HG02885 (cell line): ENCODE results near the gene TFCP2.

Source experiments
- ATAC-seq: cut with Tn5 transposase; IDR thresholded peaks from one replicate; pipeline ENCODE4 v1.9.1; 2021; ENCODE audit warnings: mild to moderate bottlenecking; ENCODE audit not compliant: unreplicated experiment, poor library complexity

The TFCP2 gene

GRCh38 chr12:51163795-51164194 lies 9.1 kb downstream of the TFCP2 start:
- no peak for ATAC-seq

GRCh38 chr12:51162217-51162616 lies 10.7 kb downstream of the TFCP2 start:
- ATAC-seq, result no peak

- ATAC-seq, result no peak
Observed at GRCh38 chr12:51160814-51161459, 12.0 kb downstream of the TFCP2 start.

GRCh38 chr12:51156245-51156765 lies 16.6 kb downstream of the TFCP2 start:
- no peak for ATAC-seq

- ATAC-seq, result no peak
Observed at GRCh38 chr12:51152953-51153352, 20.0 kb downstream of the TFCP2 start.

- no peak for ATAC-seq
Observed at GRCh38 chr12:51150777-51151176, 22.2 kb downstream of the TFCP2 start.

GRCh38 chr12:51147309-51147708 lies 25.6 kb downstream of the TFCP2 start:
- ATAC-seq, result no peak

- no peak for ATAC-seq
Observed at GRCh38 chr12:51139292-51139844, 33.6 kb downstream of the TFCP2 start.

- ATAC-seq, result no peak
Observed at GRCh38 chr12:51132693-51133092, 40.2 kb downstream of the TFCP2 start.

GRCh38 chr12:51131745-51132521 lies 41.0 kb downstream of the TFCP2 start:
- ATAC-seq, result no peak

GRCh38 chr12:51128919-51129318 lies 44.0 kb downstream of the TFCP2 start:
- ATAC-seq, result no peak

GRCh38 chr12:51127050-51127729 lies 45.7 kb downstream of the TFCP2 start:
- no peak for ATAC-seq

- ATAC-seq, result no peak
Observed at GRCh38 chr12:51126297-51126696, 46.6 kb downstream of the TFCP2 start.

- no peak for ATAC-seq
Observed at GRCh38 chr12:51124504-51124903, 48.4 kb downstream of the TFCP2 start.

- no peak for ATAC-seq
Observed at GRCh38 chr12:51122844-51123243, 50.1 kb downstream of the TFCP2 start.

- no peak for ATAC-seq
Observed at GRCh38 chr12:51118706-51119105, 54.2 kb downstream of the TFCP2 start.

- ATAC-seq, result no peak
Observed at GRCh38 chr12:51115533-51115932, 57.4 kb downstream of the TFCP2 start.

- ATAC-seq, result no peak
Observed at GRCh38 chr12:51108136-51108535, 64.8 kb downstream of the TFCP2 start.

GRCh38 chr12:51103977-51104376 lies 69.0 kb downstream of the TFCP2 start:
- no peak for ATAC-seq

- ATAC-seq, result no peak
Observed at GRCh38 chr12:51098611-51099010, 74.3 kb downstream of the TFCP2 start.

- ATAC-seq, result no peak
Observed at GRCh38 chr12:51090705-51091229, 82.2 kb downstream of the TFCP2 start.
